GM21423 (cell line): Measurements from ENCODE around the gene CHST2.

Source experiments
- ATAC-seq: cut with Tn5 transposase; IDR thresholded peaks from one replicate; pipeline ENCODE4 v1.9.1; 2021; ENCODE audit warnings: mild to moderate bottlenecking, moderate library complexity; ENCODE audit not compliant: unreplicated experiment

CHST2 gene

DNA sequence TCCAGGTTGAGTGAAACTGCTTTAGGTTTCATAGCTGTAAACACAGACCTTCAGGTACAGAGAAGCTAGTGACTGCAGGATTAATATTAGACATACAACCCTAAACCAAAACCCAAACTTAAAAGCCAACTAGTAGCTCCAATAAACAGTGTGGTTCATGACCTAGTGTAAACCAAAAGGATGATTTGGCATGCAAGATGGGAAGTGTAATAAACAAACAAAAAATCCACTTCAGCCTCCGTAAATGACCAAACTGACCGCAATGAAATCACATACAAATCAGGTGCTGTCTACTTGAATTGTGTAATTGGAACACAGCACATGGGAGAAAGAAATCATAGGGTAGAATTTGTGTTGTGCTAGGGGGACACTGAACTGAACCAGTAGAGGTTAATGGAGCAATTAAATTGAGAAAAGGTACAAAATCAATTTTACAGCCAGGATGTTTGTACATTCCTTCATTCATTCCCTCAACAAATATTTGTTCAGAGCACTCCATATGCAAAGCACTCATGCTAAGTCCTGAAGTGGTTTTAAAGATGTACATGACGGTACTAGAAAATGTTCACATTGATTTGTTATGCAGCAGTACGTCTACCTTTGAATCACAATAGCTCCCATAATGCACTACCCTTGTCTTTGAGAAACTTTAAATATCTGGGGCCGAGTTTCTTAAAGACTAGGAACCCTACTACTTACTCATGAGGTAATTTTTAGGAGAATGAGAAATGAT lies 21.4 kb upstream of the CHST2 start:
- ATAC-seq = no peak

DNA sequence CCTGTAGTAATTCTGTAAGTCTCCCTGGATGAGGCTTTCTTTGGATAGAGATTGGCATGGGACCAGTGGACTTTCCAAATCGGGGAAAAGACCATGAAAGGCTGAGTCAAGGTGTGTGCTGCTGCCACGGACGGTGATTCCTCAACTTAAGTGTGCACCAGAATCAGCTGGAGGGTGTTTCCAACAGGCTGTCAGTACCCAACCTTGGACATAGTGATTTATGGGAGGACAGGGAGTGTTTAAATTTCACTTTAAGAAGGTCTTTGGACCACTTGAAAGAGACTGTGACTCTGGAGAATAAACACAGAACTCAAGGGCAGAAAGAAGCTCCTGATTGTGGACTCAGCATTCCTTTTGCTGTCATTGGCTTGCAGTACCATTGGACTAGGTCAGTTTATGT lies 20.4 kb upstream of the CHST2 start:
- no peak for ATAC-seq

GRCh38 chr3:143099690-143100089 lies 19.9 kb upstream of the CHST2 start:
- ATAC-seq = no peak

DNA sequence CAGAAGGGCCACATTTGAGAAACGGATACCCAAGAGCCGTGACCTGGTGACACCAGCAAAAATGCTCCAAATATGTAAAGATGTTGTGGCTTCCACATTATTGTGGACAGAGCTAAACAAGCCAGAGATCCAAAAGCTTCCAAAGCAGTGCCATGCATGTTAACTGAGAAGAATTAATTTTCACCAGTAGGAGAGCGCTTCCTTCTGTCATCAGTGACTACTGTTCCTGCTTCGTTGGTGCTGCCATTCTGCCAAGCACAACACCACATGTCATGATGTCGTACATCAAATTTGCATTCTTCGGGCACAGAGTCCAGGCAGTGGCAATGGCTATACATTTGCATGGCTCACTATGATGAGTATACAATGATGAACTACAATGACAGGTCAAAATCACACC lies 19.1 kb upstream of the CHST2 start:
- no peak for ATAC-seq

- no peak for ATAC-seq
Observed at GRCh38 chr3:143101792-143102381, 17.7 kb upstream of the CHST2 start.

- no peak for ATAC-seq
Observed at GRCh38 chr3:143103652-143104051, 15.9 kb upstream of the CHST2 start.

- ATAC-seq = no peak
Observed at GRCh38 chr3:143105170-143105569, 14.4 kb upstream of the CHST2 start.

DNA sequence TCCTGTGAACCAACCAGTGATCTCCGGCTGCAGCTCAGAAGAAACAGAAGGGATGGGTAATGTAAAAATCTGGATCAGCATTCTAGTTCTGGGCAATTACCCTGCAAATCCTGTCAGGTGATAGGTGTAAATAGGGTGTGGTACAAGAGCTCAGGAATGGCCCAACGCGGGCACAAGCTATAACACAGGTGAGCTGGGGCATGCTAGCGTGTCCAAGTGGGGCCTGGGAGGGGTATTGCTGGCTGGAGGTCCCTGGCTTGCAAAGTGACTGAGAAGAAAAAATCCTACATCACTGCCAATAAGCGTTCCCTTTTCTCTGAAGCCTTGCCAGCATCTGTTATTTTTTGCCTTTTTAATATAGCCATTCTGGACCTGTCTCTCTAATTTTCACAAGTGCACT lies 9.7 kb upstream of the CHST2 start:
- no peak for ATAC-seq

DNA sequence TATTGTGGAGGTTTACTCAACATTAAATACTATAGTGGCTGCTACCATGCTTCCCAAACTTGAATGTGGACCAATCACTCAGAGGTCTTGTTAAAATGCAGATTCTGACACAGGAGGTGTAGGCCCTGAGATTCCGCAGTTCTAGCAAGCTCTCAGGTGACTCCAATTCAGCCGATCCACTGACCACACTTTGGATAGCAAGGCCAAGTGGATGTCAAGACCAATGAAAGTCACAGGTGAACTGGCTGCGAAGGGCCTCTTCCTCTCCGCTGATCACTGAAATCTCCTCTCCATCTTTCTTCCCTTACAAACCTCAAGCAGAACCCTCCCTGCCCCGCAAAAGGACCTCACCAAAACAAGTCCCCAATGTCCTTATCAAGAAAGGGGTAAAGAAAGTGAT lies 9.2 kb upstream of the CHST2 start:
- ATAC-seq = no peak

DNA sequence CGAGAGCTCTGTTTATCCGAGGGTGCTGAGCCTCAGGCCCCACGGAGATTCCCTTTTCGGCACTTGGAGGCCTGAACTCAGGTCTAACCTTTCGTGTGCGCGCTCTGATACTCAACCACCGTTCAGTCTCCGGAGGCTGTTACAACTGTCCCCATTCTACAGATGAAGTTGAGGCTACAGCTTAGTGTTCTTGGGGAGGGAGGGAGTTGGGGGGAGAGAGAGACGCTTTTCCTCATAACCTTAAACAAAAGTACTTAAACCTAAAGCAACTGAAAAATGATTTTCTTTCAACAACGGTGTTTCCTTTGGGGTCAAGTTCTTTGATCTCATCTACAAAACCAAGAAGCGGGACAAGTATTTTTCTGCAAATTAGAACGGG lies 952 bp upstream of the CHST2 start:
- ATAC-seq = no peak

GRCh38 chr3:143119974-143120715 lies 574 bp downstream of the CHST2 start:
- peak; percentile 14 for ATAC-seq

DNA sequence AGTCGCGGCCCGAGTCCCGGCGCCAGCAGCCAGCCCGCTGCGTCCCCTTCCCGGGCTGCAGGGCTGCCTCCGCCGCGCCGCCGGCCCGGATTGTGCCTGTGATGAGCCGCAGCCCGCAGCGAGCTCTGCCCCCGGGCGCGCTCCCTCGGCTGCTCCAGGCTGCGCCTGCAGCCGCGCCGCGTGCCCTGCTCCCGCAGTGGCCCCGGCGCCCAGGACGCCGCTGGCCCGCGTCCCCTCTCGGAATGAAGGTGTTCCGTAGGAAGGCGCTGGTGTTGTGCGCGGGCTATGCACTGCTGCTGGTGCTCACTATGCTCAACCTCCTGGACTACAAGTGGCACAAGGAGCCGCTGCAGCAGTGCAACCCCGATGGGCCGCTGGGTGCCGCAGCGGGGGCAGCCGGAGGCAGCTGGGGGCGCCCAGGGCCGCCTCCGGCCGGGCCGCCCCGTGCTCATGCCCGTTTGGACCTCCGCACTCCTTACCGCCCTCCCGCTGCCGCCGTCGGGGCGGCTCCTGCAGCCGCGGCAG lies 1.2 kb downstream of the CHST2 start:
- ATAC-seq = peak; percentile 31

DNA sequence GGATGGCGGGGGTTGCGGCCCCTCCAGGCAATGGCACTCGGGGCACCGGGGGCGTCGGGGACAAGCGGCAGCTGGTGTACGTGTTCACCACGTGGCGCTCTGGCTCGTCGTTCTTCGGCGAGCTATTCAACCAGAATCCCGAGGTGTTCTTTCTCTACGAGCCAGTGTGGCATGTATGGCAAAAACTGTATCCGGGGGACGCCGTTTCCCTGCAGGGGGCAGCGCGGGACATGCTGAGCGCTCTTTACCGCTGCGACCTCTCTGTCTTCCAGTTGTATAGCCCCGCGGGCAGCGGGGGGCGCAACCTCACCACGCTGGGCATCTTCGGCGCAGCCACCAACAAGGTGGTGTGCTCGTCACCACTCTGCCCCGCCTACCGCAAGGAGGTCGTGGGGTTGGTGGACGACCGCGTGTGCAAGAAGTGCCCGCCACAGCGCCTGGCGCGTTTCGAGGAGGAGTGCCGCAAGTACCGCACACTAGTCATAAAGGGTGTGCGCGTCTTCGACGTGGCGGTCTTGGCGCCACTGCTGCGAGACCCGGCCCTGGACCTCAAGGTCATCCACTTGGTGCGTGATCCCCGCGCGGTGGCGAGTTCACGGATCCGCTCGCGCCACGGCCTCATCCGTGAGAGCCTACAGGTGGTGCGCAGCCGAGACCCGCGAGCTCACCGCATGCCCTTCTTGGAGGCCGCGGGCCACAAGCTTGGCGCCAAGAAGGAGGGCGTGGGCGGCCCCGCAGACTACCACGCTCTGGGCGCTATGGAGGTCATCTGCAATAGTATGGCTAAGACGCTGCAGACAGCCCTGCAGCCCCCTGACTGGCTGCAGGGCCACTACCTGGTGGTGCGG lies 1.9 kb downstream of the CHST2 start:
- ATAC-seq = no peak

- no peak for ATAC-seq
Observed at GRCh38 chr3:143122089-143122430, 2.5 kb downstream of the CHST2 start.

DNA sequence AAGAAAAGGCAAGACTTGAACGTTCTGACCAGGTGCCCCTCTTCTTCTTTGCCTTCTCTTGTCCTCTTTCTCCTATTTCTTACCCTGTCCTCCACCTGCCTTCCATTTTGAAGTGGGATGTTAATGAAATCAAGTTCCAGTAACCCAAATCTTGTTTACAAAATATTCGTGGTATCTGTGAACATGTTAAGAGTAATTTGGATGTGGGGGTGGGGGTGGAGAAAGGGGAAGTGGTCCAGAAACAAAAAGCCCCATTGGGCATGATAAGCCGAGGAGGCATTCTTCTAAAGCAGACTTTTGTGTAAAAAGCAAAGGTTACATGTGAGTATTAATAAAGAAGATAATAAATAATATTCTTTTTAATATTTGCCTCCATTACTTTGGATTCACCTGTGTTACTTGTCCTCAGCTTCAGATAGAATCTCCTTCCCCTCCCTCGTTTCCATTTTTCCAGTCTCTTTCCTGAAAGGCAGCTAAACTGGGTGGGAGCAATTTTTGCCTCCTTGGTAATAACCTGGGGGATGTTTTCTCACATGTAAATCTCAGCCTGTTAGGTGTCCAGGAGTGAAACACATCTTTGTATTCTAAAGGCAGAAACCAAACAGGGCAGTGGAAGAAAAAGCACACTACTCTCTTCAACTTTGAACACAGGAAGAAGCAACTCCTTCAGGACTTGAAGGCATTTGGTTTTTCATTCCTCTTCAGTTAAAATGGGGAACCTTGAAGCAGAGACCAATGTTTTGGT lies 3.2 kb downstream of the CHST2 start:
- ATAC-seq = no peak

- no peak for ATAC-seq
Observed at GRCh38 chr3:143123353-143123984, 3.9 kb downstream of the CHST2 start.

- no peak for ATAC-seq
Observed at GRCh38 chr3:143124601-143125520, 5.3 kb downstream of the CHST2 start.

DNA sequence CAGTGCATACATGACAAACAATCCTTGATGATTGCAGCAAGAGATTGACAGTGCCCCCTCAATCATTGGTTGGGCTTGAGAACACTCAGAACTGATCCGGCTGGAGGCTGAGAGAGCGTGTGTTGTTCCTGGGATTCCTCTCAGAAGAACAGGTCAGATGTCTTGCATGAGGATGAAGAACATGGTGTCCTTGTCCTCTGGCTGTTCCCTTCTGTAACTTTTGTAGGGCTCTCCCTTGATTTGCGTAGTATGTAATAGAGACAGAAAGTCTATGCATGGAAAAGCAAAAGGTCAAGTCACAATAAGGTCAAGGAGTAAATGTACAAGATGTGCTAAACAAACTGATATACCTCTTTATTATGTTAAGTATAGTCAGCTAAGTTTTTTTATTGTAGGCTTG lies 8.2 kb downstream of the CHST2 start:
- ATAC-seq = no peak
